ENCODE results near the gene CEP170B. TPM values are rescaled to one million over a fixed set of nuclear protein-coding genes. Genes with fewer than 3 reads are reported as not detected.
A peak's percentile ranks its signal among the peaks of the same experiment; 100 is the strongest.
"Not testable (repeated sequence)": the region's sequence is repeated elsewhere in the genome, so short reads cannot be mapped to it uniquely, and the experiment has no call there.

Gene CEP170B
- total RNA-seq, 1 donor from 2014 or later, result 28.1 TPM

DNA sequence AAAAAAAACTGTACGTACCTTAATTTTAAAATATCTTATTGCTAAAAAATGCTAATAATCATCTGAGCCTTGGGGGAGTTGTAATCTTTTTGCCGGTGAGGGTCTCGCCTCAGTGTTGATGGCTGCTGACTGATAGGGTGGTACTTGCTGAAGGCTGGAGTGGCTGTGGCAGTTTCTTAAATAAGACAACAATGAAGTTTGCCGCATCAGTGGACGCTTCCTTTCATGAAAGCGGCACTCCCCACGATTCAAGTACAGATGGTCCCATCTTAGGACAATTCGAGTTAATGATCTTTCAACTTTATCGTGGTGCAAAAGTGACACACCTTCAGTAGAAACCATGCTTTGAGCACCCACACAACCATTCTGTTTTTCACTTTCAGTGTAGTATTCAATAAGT, 52.0 kb downstream of the CEP170B start:
- no peak for ATAC-seq

DNA sequence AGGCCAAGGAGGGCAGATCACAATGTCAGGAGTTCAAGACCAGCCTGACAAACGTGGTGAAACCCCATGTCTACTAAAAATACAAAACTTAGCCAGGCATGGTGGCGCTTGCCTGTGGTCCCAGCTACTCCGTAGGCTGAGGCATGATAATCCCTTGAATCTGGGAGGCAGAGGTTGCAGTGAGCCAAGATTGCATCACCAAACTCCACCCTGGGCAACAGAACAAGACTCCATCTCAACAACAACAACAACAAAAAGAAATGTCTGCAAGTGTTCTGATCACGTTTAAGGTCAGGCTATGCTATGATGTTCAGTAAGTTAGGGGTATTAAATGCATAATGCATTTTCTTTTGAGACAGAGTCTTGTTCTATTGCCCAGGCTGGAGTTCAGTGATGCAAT, 52.9 kb downstream of the CEP170B start:
- ATAC-seq, result no peak

DNA sequence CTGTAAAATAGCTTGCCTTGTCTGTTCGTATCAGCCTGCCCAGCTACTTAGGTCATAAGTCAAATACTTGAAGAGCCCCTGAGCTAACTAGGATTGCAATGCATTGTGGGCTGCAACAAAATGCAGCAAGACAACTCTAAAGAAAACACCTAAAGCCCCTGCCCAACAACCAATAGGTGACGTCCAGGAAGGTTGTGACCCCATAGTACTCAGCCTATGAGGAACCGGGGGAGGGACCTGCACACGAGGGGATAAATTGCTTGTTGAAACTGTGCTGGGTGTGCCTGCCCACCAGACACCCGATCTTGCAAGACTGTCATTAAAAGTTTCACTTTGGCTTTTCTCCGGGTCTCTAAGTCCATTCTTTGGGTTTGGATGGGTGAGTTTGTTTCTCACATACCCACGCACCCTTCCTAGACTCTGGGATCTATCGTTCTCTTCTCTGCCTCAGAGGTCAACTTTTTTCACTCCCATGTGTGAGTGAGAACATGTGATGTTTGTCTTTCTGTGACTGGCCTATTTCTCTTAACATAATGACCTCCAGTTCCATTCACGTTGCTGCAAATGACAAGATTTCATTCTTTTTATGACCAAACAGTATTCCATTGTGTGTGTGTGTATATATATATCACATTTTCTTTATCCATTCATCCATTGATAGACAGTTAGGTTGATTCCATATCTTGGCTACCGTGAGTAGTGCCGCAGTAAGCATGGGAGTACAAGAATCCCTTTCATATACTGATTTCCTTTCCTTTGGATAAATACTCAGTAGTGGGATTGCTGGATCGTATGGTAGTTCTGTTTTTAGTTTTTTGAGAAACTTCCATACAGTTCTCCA, 54.3 kb downstream of the CEP170B start:
- not testable (repeated sequence) for ATAC-seq

DNA sequence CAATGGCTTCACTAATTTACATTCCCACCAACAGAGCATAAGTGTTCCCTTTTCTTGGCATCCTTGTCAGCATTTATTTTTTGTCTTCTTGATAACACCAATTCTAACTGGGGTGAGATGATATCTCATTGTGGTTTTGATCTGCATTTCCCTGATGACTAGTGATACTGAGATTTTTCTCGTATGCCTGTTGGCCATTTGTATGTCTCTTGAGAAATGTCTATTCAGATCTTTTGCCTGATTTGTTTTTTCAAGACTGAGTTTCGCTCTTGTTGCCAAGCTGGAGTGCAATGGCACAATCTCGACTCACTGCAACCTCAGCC, 54.9 kb downstream of the CEP170B start:
- ATAC-seq, result no peak

DNA sequence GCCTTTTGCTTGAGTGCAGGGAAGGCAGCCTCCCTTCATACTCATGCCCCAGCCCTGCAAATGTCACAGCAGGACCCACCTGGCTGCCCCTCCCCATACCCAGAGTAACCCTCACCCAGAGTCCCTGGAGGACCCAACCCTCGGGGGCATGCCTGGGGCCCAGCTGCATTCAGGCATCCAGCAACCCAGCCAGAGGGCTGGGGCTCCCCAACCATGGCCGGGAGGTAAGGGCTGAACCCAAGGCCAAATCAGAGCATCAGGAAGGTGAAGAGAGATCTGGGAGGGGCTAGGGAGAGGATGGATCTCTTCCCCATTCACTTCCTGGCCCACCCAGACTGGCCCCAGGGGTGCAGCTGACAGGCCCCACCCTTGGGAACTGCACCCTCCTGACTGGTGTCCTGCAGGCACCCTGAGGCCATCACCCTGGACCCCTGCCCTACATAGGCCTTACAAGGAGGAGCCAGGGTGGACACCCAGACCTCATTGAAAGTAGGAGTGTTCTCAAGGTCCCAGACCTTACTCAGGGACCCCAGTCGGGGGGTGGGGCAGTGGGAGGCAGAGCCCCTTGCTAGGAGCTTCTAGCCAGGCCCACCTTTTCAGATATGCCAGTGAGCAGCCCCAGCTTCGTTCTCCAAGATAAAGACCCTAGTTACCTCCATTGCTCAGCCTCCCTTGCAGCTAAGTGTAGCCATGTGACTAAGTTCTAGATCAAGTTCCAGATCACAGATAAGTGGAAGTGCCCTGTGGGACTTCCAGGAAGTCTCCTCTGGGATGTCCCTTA, 58.8 kb downstream of the CEP170B start:
- ATAC-seq, result no peak

DNA sequence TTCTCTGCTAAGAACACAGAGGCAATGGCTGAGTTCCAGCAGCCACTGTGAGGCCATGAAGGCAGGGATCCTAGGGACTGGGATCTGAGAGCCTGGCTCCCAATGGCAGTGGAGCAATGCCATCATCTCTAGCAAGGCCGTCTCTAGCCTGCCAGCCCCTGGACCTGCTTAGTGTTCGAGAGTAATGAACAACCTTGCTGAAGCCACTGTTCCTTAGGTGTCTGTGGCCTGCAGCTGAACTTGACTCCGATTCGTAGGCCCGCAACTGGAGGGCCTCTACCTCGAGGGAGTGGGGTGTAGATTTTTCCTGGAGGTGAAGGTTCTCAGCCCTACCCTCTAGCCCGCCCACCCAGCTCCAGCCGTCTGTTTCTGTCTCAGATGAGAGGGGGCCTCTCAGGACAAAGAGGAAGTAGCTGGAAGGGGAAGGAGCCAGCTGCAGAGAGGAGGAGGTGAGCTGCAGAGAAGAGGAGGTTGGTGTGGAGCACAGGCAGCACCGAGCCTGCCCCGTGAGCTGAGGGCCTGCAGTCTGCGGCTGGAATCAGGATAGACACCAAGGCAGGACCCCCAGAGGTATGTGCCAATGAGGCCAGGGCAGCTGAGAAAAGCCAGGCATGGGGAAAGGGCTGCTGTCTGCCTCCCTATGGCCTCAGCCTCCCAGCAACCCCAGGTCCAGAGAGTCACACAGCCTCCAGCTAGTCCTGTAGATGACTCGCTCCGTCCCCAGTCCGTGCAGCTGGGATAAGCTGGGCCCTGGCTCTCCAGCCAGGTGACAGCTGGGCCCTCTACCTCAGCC, 59.5 kb downstream of the CEP170B start, which contains the start of gene PLD4:
Gene PLD4, plus strand, starts transcription at position 459 of the 793 bp plus-strand sequence. CDS start 2,262 bp downstream, outside the sequence.
- no peak for ATAC-seq

DNA sequence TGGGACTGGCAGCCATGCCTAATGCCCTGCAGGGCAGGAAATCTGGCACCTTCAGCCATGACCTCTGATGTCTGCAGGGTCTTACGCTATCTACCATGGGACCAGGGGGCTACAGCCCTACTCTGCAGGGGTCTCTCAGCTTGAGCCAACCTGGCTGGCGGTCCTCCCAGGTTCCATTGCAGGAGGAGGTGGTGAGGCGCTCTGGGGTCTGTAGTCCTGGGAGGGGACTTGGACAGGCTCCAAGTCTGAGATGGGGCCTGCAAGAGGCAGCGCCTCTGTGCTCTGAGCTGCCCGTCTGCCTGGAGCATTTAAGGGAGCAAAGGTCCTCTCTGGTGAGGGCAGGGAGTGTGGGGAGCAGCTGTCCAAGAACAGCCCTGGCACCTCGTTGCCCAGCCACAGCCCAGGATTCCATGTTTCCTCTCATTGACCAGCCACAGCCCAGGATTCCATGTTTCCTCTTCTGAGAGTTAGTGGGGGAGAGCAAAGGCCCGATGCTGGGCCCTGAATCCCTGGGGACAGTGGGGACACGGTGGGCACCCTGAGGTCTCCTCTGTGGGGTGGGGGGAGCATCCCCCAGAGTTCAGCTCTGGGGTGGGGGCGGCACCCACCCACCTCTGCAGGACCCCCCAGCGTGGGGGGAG, 60.3 kb downstream of the CEP170B start:
- no peak for ATAC-seq

DNA sequence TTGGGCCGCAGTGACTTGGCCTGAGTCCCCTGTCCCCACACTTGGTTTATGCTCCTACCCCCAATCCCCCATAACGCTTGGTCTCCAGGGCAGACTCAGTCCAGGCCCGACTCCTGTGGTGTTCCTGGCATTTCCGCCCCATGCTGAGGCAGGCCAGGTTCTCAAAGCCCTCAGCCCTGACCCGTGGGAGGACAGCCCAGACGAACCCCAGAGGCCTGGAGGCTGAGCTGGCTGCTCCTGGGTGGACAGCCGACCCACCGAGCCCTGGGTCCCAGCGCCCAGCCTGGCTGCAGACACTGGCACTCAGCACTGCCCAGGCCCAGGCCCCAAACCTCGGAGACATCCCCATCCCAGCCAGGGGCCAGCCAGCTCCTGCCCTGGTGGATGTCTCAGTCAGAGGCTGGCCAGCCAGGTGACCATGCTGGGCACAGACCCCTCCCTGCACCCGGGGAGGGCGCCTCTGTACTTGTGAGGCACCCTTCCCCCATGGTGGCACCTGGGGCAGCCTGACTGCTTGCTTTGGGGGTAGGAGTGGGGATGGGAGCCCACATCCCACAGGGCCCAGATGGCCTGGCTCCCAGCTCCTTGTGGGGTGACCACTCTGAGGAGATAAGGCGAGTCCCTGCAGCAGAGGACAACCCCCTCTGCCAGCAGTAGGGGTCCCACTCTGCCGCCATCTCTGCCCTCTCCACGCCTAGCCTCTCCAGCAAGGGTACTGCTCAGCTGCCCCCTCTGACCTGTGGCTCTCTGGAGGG, 61.0 kb downstream of the CEP170B start:
- no peak for ATAC-seq

DNA sequence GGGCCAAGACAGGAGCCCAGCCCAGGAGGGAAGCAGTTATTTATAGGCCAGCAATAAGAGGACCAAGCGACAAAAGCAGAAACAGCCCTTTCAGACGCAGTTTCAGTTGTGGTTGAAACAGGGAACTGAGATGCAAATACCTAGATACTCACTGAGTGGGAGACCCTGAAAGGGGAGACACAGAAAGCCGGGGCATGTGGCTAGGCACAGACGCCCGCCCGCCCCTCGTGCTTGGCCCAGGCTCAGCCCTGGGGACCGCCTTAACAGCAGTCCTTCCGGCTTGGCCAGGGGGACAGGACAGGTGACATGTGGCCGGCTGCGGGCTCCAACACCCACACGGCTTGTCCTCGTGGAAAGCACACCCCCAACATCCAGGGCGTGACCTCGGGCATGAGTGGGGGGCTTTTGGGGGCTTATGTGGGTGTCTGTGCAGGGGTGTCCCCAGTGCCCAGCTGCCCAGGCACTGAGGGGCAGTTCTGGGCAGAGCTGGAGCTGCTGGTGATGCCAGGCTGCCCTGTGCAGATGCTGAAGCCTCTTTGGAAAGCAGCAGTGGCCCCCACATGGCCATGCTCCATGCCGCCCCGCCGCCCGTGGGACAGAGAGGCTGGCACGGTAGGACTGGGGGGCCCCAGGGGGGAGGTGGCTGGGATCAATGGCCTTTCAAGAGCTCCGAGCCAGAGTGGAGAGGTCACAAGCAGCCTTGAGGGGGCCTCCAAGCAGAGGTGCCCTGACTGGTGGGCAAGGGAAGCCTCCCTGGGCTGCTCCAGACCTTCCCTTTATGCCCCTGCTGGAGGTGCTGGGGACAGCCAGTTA, 61.8 kb downstream of the CEP170B start:
- ATAC-seq, result peak; percentile 12

DNA sequence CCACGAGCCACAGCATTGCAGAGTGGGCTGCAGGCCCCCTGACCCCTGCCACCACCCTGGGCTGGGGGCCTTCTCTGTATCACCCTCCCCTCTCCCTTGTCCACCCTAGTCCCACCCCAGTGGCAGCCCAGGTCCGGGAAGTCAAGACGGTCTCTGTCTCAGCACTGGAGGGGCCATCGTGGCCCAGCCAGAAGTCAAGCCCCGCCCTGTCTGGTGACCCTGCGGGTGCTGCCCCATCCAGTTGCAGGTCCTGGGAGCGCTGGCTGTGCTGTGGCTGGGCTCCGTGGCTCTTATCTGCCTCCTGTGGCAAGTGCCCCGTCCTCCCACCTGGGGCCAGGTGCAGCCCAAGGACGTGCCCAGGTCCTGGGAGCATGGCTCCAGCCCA, 62.4 kb downstream of the CEP170B start:
- ATAC-seq, result no peak

DNA sequence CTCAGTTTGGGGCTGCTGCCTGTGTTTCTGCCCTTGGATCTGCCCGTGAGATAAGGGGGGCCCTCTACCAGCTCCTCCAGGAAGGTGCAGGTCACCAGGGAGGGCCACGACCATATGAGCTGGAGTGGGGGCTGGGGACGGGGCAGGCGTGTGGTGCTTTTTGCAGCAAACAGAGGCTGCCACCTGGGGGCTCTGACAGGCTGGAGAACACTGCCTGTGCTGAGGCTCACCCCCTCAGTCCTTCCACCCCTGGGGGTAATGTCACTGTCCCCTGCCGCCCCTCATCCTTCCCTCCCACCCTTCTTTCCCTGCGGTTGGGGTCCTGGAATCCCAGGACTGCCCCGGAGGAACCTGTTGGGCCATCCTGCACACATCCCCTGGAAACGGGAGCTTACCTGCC, 62.8 kb downstream of the CEP170B start:
- ATAC-seq, result no peak

DNA sequence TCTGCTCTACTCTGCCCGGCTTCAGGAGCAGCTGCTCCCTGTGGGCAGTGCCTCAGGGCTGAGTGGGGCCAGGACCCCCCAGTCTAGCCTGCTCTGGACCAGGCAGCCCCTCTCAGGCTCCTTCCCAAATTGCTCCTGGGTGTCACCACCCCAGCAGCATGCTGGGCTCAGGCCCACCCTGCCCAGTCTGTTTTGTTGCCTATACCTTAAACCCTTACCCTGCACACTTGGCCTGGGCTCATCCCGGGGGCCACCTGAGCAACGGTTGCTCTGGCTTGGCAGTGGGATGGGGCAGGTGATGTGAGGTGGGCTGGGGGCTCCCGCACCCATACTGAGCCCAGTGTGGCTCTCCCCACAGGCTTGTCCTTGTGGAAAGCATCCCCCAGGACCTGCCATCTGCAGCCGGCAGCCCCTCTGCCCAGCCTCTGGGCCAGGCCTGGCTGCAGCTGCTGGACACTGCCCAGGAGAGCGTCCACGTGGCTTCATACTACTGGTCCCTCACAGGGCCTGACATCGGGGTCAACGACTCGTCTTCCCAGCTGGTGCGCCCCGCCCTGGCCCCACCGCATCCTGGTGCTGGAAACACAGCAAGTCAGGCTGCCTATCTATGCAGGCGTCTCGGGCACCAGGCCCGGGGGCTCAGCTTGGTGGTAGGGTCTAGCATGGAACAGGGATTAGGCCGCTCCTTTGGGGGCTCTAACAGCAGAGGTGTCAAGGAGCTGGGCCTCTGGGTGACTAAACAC, 63.5 kb downstream of the CEP170B start:
- ATAC-seq, result no peak

DNA sequence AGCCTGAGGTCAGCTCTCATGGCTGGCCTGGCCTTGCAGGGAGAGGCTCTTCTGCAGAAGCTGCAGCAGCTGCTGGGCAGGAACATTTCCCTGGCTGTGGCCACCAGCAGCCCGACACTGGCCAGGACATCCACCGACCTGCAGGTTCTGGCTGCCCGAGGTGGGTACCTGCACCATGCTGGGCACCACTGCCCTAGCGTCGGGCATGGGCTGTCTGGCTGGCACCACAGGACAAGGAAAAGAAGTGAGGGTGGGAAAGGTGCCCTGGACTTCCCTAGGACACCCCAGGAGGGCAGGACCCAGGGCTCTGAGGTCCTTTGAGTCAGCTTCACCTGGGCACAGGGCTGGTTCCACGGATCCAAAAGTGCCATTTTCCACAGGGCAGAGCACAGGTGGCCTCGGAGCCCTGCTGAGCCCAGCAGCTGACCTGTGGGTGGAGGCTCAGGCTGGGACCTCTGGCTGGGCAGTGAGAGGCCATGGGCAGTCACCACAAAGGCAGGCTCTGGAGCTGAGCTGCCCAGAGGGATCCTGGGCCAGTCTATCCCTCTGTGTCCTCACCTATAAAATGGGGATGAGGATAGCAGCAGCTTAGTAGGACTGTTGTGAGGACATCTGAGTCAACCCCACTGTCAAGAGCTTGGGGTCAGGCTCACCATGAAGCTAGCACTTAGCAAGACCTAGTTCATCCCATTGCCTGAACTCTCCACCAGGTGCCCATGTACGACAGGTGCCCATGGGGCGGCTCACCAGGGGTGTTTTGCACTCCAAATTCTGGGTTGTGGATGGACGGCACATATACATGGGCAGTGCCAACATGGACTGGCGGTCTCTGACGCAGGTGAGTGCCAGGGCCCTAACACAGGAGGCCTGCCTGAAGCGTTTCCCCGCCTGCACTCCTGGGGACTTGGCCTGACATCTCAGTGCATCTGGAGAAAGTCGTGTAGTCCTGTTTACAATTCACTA, 64.5 kb downstream of the CEP170B start:
- no peak for ATAC-seq

DNA sequence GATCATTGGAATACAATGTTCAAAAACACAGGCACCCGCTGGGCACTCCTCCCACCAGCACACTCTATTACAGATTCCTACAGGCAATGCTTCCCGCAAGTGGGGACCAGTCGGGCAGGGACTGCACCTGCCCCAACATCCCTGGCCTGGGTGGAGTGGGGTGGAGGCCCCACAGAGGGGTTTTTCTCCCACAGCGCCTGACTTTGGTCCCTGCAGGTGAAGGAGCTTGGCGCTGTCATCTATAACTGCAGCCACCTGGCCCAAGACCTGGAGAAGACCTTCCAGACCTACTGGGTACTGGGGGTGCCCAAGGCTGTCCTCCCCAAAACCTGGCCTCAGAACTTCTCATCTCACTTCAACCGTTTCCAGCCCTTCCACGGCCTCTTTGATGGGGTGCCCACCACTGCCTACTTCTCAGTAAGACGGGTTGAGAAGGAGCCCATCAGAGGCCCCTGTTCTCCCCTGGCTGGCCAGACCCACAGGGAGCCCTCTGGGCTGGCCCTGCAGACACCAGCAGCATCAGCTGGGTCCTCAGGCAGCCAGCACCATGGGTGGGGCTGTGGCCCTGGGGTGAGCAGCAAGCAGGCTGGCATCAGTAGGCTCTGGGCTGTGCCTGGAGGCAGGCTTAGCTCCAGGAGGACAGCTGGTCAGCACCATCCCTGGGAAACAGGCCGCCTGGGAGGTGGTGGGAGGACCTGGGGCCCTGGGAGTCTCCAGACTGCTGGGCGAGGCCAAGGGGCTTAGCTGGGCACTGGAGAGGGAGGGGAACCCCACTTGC, 65.6 kb downstream of the CEP170B start:
- ATAC-seq, result no peak

DNA sequence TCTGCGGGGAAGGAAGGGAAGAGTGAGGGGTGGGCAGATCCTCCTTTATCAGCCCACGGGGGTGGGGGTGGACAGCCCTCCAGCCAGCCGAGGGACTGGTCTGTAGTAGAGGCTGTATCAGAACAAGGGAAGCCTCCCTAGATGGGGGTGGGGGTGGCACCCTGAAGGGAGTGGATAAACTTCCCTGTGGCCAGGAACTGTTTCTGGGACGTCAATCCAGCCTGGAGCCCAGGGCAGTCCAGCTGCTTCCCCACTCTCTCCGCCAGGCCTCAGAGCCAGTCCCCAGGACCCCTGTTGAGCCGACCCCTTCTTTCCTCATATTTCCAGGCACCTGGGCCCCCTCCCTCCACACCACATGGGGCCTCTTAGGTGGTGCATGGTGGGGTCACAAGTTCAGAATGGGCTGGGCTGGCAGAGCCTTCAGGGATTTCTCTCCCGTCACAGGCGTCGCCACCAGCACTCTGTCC, 66.3 kb downstream of the CEP170B start:
- no peak for ATAC-seq

DNA sequence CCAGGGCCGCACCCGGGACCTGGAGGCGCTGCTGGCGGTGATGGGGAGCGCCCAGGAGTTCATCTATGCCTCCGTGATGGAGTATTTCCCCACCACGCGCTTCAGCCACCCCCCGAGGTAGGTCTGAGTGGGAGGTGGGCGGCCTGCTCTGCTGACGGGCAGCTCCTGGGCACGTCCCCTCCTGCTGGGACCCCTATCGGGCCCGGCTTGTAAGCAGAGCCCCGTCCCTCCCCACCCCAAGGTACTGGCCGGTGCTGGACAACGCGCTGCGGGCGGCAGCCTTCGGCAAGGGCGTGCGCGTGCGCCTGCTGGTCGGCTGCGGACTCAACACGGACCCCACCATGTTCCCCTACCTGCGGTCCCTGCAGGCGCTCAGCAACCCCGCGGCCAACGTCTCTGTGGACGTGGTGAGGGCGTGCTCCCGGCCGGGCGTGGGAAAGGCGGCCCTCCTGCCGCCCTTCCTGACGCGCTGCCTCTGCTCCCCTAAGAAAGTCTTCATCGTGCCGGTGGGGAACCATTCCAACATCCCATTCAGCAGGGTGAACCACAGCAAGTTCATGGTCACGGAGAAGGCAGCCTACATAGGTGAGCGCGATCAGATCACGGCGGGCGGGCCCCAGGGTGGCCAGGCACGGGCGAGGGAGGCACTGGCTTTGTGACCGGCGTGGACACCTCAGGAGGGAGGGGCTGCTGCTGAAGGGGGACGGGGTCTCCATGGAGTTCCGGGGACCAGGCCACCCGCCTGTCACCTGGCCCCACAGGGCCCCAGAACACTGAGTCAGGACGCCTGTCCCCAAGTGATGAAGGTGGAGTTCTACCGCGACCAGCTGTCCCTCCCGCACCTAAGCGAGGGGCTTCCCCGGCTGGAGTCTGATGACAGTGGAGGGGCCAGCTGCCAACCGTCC, 67.0 kb downstream of the CEP170B start:
- ATAC-seq, result no peak

All from esophagus mucosa (tissue), 1 donor.